Activated T-helper 17 cell treated with anti-CD3 and anti-CD28 coated beads, Interleukin-2, amount 50 U/mL, for 72 hours (primary cell): Measurements from ENCODE around the gene STPG1. TPM values are rescaled to one million over a fixed set of nuclear protein-coding genes. Genes with fewer than 3 reads are reported as not detected.

ENCODE experiments used
- ATAC-seq: fragments of 150-1000 bp; cut with Tn5 transposase; replicated peaks from 2 replicates; pipeline ENCODE4 v1.10.0; 2021; ENCODE audit warnings: mild to moderate bottlenecking, moderate library complexity
- H3K27ac Mint-ChIP-seq: one replicate; pipeline ENCODE4 v1.8.0; 2022; ENCODE audit warnings: mixed read lengths
- H3K27me3 Mint-ChIP-seq: one replicate; pipeline ENCODE4 v1.8.0; 2022; ENCODE audit warnings: mixed read lengths
- H3K36me3 Mint-ChIP-seq: one replicate; pipeline ENCODE4 v1.8.0; 2022; ENCODE audit warnings: low read depth, mild to moderate bottlenecking, mixed read lengths
- H3K4me1 Mint-ChIP-seq: one replicate; pipeline ENCODE4 v1.8.0; 2022; ENCODE audit warnings: mixed read lengths
- H3K4me3 Mint-ChIP-seq: one replicate; pipeline ENCODE4 v1.8.0; 2022; ENCODE audit warnings: mild to moderate bottlenecking, mixed read lengths
- H3K9me3 Mint-ChIP-seq: one replicate; pipeline ENCODE4 v1.8.0; 2022; ENCODE audit warnings: mixed read lengths
- total RNA-seq, 2 donors: library from RNA; stranded (reverse); gene quantifications; one replicate each; pipeline ENCODE4 v1.2.3, GENCODE V29; 2022

Gene STPG1
- total RNA-seq, 2 donors from 2014 or later = 6.5 to 7.0 TPM

DNA sequence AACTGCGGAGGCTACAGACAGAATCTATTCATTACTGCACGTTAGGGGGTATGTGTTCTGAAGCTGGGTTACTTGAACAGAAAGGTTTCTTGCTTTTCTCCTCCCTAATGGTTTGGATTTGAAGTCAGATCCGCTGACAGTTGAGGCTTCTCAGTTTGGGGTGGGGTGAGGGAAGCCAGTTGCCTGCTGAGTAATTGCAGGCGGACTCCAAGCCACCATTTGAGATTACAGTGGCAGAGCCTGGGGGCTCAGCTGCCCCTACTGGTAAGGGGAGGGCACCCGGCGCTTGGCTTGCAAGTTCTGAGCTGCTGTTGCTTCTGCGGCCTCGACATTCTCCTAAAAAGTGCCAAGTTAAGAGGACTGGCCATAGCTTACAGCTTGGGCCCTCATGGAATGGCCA is 92.5 kb downstream of the STPG1 start:
- no peak for ATAC-seq

DNA sequence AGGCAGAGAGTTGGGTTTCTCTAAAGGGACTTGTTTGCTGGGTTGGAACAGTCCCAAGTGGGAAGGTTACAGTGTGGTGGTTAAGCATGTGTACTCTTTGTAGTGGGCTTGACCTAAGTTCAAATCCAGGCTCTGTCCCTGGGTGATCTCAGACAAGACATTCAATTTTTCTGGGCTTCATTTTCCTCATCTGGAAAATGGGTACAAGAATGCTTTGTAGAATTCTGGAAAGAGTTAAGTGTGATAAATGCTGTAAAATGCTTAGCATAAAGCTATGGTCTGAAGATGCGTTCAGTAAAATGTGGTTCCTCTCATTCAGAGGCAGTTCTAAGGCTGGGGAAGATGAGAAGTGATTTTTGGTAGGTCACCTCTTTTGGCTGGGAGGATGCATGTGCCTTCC is 93.6 kb downstream of the STPG1 start:
- Mint-ChIP-seq H3K27me3 (peaks cover 47% of the 10 kb centered on the region), H3K9me3 (no peaks in the 10 kb centered on the region), H3K4me1 (peaks cover 18% of the 10 kb centered on the region), H3K36me3 (no peaks in the 10 kb centered on the region), H3K27ac (no peak overlapping the region), H3K4me3 (peak overlapping the region; percentile 75)
- no peak for ATAC-seq

More for the DNA sequence above, 92.5 kb downstream of the STPG1 start:
- Mint-ChIP-seq H3K27ac (no peak overlapping the region), H3K27me3 (peaks cover 43% of the 10 kb centered on the region), H3K4me3 (peak overlapping the region; percentile 75), H3K9me3 (no peaks in the 10 kb centered on the region), H3K36me3 (no peaks in the 10 kb centered on the region), H3K4me1 (peaks cover 18% of the 10 kb centered on the region)

DNA sequence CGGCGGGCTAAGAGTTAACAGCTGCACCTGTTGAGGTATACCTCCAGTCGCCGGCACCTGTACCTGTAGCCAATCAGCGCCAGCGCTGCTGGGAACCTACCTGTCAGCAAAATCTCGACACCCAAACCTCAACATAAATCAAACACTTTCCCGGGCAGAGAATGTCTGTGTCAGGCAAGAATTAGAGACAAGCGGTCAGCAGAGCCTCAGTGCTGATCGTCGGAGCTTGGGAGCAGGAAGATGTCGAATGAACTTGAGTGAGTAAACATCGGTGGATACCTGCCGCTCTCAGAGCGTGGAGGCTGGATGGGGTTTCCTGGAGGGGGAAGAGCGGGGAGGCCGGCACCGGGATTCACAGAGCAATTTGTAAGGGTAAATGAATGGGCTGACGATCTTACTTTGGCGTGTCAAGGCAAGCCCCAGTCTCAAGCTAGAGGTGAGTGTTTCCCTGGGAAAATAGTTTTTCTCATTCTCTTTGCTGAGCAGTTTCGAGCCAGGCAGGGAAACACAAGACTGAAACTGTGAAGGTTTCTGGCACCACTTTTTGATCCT is 94.2 kb downstream of the STPG1 start, which contains the start of gene GRHL3:
Gene GRHL3, plus strand, starts transcription at position 46 of the 552 bp plus-strand sequence. Its CDS starts 195 bp downstream, at position 241.
- no peak for ATAC-seq
- no peaks in the 10 kb centered on the region for H3K9me3 Mint-ChIP-seq
- peaks cover 47% of the 10 kb centered on the region for H3K27me3 Mint-ChIP-seq
- H3K4me3 Mint-ChIP-seq = peak within 1 kb of the TSS; percentile 75
- H3K27ac Mint-ChIP-seq = no peak within 1 kb of the TSS
- H3K4me1 Mint-ChIP-seq = peaks cover 18% of the 10 kb centered on the region
- H3K36me3 Mint-ChIP-seq = no peaks in the 10 kb centered on the region

DNA sequence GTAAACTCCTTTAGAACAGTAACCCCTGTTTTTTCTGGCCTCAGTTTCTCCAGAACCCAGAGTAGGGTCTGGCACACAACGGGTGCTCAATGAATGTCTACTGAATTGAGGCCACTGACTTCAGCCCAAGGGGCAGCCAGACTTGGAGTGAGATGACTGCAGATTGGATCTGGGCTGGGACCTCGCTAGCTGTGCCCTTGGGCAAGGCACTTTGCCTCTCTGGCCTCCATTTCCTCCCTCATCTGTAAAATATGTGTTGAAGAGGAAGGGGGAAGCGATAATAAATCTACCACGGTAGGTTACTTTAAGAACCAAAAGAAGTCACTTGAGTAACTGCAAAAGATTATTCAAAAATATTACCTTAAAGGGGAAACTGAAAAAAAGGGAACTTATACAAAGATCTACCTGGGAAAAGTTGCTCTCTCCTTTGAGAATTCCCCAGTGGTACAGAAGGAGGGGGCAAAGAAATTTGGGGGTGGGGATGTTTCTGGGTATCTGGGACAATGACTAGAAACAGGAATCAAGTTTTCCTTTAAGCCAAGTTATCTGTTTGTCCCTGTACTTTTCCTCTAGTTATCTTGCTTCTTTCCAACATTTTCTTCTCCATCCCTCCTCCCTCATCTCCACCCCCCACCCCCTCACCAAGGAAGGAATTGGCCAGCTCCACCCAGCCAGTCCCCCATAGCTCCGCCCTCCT is 94.8 kb downstream of the STPG1 start:
- ATAC-seq = no peak
- Mint-ChIP-seq H3K27ac (no peak overlapping the region), H3K9me3 (no peaks in the 10 kb centered on the region), H3K4me1 (peaks cover 18% of the 10 kb centered on the region), H3K36me3 (no peaks in the 10 kb centered on the region), H3K27me3 (peaks cover 46% of the 10 kb centered on the region), H3K4me3 (peak overlapping the region; percentile 75)

DNA sequence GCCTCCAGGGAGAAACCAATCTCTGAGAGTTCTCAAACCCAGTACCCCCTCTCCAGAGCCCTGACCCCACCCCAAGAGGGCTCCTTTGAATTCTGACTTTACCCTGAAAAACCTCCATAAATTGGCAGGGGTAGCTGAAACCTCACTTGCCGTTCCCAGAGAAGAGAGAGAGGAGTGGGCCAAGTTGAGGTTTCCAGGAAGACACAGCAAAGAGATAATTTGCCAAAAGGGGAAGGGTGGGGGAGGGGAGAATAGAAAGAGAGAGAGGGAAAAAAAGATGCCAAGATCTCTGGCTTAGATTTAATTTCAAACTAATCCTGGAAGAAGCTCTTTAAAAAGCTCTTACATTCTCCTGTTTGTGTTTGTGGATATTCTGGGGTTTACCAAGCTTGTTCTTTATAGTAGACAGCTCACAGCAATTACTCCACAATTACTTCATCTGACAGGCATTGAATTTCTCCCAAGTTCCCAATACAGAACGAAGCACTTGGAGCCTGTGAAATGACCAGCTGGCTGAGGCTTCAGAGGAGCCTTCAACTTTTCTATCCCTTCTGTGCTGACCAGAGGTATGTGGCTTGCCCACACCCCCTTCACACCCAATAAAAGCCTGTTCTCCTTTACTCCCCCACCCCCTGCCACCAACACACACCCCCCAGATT is 95.5 kb downstream of the STPG1 start:
- Mint-ChIP-seq H3K27me3 (peaks cover 44% of the 10 kb centered on the region), H3K36me3 (no peaks in the 10 kb centered on the region), H3K9me3 (no peaks in the 10 kb centered on the region), H3K27ac (no peak overlapping the region), H3K4me1 (peaks cover 18% of the 10 kb centered on the region), H3K4me3 (no peak overlapping the region)
- ATAC-seq = no peak

DNA sequence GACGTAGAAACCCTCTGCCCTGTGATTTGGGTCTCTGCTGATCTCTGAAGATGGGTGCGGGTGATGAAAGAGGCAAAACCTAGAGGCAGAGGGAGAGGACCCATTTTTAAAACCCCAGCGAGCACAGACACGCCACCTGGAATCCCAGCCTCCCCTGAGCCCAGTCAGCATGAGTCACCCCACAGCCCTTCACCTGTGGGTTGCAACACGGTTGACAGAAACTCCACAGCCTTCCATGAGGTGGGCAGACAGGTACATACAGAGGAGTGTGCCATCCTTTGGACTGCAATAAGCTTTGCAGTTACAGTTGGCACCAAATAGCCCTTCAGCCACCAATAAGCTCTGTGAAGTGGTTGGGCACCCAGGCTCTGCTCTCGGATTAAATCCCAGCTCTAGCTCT is 96.5 kb downstream of the STPG1 start:
- Mint-ChIP-seq H3K36me3 (no peaks in the 10 kb centered on the region), H3K27ac (no peak overlapping the region), H3K4me3 (no peak overlapping the region), H3K27me3 (peaks cover 38% of the 10 kb centered on the region), H3K4me1 (peaks cover 18% of the 10 kb centered on the region), H3K9me3 (no peaks in the 10 kb centered on the region)
- ATAC-seq = no peak

DNA sequence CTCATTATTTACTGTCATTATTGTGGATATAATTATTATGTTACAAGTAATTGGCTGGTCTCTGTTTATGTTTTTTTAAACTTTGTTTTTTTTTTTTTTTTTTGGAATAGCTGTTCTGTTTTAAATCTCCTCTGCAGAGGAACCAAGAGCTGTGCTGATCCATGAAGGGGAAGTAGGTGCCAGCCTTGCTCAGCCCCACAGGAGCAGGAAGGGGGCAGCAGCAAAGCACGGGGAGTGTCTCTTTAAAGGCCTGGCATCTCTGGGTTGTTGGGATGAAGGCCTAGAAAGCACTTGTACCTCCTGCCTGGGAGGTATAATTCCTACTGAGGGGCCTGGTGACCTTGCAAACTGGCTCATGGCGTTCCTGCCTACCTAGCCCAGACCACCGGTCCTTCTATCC is 96.9 kb downstream of the STPG1 start:
- Mint-ChIP-seq H3K27me3 (peaks cover 37% of the 10 kb centered on the region), H3K36me3 (no peaks in the 10 kb centered on the region), H3K4me1 (peaks cover 18% of the 10 kb centered on the region), H3K27ac (no peak overlapping the region), H3K4me3 (no peak overlapping the region), H3K9me3 (no peaks in the 10 kb centered on the region)
- ATAC-seq = no peak

DNA sequence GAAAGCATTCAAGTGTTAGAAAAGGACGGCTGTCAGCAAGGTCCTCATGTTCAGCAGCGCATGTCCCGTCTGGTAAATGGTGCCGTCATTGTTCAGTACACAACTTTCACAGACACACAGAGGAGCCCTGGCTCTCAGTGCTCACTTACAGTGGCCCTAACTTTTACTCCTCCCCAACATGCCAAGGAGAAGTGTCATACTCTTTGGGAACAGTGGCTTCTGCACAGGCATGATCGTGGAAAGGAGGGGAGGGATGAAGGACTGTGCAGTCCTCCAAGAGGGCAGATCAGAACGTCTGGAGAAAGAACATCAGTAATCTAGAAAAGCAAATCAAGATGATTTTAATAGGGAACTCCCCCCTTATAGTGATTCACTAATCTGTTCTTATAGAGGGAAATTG is 98.2 kb downstream of the STPG1 start:
- ATAC-seq = no peak
- no peak overlapping the region for H3K4me3 Mint-ChIP-seq
- peaks cover 13% of the 10 kb centered on the region for H3K4me1 Mint-ChIP-seq
- no peaks in the 10 kb centered on the region for H3K36me3 Mint-ChIP-seq
- H3K27ac Mint-ChIP-seq = no peak overlapping the region
- peaks cover 33% of the 10 kb centered on the region for H3K27me3 Mint-ChIP-seq
- no peaks in the 10 kb centered on the region for H3K9me3 Mint-ChIP-seq

DNA sequence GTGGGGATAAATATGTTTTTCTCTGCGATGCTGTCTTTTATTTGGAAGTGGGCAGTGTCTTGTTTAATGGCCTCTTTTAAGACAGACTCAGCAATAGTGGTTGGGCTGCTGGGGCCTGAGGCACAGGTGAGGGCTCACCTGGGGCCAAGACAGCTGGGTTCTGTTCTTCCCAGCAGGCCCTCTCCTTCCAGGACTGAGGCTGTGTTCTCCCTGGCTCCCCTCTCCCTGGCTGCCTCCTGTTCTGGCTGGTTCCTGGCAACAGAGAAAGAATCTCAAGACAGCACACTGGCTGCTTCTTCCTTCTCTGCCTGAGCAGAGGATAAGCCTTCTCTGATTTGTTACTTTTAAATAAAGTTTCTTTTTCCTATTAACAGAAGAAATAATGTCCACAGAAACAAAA is 101.8 kb downstream of the STPG1 start:
- no peaks in the 10 kb centered on the region for H3K9me3 Mint-ChIP-seq
- ATAC-seq = no peak
- H3K27ac Mint-ChIP-seq = no peak overlapping the region
- no peaks in the 10 kb centered on the region for H3K4me1 Mint-ChIP-seq
- no peak overlapping the region for H3K4me3 Mint-ChIP-seq
- H3K36me3 Mint-ChIP-seq = no peaks in the 10 kb centered on the region
- H3K27me3 Mint-ChIP-seq = peaks cover 12% of the 10 kb centered on the region

DNA sequence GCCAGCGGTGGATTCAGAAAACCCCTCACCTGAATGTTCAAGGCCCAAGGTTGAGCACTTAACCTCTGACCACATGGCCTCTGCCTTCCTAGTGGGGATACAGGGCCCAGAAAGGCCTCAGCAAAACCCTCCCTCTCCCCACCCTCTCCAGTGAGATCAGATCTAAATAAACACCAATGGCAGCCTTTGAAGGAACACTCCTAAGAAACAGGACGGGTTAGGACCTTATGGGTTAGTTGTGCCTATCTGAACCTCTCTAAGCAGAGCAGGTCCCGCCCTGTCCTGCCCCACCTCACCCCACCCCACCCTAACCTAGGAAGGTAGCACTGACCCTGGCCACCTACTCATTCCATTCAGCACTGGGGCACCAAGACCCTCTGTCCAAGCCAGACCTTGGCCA is 102.3 kb downstream of the STPG1 start:
- H3K4me3 Mint-ChIP-seq = no peak overlapping the region
- no peaks in the 10 kb centered on the region for H3K4me1 Mint-ChIP-seq
- no peaks in the 10 kb centered on the region for H3K9me3 Mint-ChIP-seq
- H3K27ac Mint-ChIP-seq = no peak overlapping the region
- no peaks in the 10 kb centered on the region for H3K36me3 Mint-ChIP-seq
- peaks cover 12% of the 10 kb centered on the region for H3K27me3 Mint-ChIP-seq
- no peak for ATAC-seq

DNA sequence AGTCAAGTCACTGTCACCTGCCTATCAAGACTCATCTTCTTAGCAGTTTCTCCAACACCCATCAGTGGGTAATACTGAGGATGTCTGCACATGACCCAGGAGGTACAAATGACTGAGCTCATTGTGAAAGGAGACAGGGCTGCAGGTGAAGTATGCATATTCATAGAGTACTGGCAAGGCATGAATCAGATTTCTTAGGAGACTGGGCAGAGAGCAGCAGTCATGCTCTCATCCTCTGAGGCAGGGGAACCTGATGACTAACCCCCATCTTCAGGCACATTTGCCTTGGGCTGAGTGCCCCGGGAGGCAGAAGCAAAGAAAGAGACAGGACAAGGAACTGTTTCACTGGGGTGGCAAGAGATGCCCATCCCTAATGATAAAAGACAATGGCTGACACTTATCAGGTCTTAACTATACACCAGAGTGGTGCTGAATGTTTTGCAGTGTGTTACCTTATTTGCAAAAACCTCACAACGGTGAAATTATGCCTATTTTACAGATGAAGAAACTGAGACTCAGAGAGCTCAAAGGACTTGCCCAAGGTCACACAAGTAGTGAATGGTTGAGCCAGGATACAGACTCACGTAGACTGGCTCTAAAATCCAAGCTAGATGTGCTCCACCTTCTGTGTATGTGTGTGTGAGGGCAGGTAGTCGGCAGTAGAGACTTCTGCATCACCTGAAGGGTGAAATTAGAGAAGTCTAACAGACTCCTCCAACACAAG is 103.7 kb downstream of the STPG1 start:
- peaks cover 11% of the 10 kb centered on the region for H3K27me3 Mint-ChIP-seq

DNA sequence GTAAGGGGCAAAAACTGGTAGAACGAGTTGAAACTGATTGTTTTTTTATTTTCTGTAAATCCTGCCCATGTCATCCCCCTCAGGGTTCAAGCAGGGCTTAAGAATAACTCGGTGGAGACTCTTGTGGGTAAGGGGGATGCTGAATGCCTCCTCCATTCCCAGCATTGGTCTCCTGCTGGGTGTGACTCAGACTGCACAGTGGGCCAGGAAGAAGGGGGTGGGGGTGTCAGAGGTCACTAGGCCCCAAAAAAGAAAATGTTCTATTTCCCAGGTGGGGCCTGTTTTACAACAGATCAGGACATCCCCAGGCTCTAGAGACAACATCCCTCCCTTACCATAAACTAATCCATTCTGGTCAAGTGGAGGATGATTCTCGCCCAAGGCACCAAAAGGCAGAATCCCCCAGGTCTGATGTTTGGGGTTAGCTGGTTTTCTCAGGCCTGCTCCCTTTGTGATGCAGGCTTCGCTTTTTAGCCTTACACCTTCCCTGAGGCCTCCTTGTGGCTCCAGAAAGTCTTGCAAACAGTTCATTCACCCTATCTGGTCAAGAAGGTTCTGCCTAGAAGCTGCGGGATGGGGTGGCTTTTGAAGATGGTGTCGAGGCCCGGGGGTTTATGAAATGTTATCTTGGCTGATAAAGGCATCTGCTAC is 105.1 kb downstream of the STPG1 start:
- Mint-ChIP-seq H3K4me1 (no peaks in the 10 kb centered on the region), H3K9me3 (no peaks in the 10 kb centered on the region), H3K36me3 (no peaks in the 10 kb centered on the region), H3K4me3 (no peak overlapping the region), H3K27me3 (peaks cover 11% of the 10 kb centered on the region), H3K27ac (no peak overlapping the region)
- ATAC-seq = no peak

More for the DNA sequence above, 103.7 kb downstream of the STPG1 start:
- Mint-ChIP-seq H3K4me1 (no peaks in the 10 kb centered on the region), H3K9me3 (no peaks in the 10 kb centered on the region), H3K36me3 (no peaks in the 10 kb centered on the region), H3K4me3 (no peak overlapping the region), H3K27ac (no peak overlapping the region)
- peak; percentile 98 for ATAC-seq
